HG03439 (cell line): ENCODE measurements around the gene LCN12.
A peak's percentile ranks its signal among the peaks of the same experiment; 100 is the strongest.

ENCODE experiments used
- ATAC-seq: cut with Tn5 transposase; IDR thresholded peaks from one replicate; pipeline ENCODE4 v1.9.1; 2021; ENCODE audit warnings: mild to moderate bottlenecking, moderate library complexity; ENCODE audit not compliant: unreplicated experiment

LCN12 gene

GRCh38 chr9:136944519-136945332, 7.3 kb upstream of the LCN12 start, which contains the start of the genes C8G and FBXW5:
C8G (plus strand) TSS chr9:136945243; CDS start chr9:136945321, 78 bp downstream.
FBXW5 (minus strand) TSS chr9:136944738; CDS start chr9:136944083, 655 bp downstream.
- peak; percentile 70 for ATAC-seq

GRCh38 chr9:136945333-136946227, 6.5 kb upstream of the LCN12 start:
- ATAC-seq: no peak

GRCh38 chr9:136946228-136947027, 5.6 kb upstream of the LCN12 start:
- ATAC-seq: no peak

GRCh38 chr9:136947028-136947891, 4.8 kb upstream of the LCN12 start:
- ATAC-seq: no peak

- ATAC-seq: no peak
These were observed 4.0 kb upstream of the LCN12 start for GRCh38 chr9:136947955-136948510.

- no peak for ATAC-seq
These were observed 2.7 kb upstream of the LCN12 start for GRCh38 chr9:136949239-136949816.

GRCh38 chr9:136949817-136950655, 2.0 kb upstream of the LCN12 start:
- peak; percentile 59 for ATAC-seq

GRCh38 chr9:136950656-136951276, 1.3 kb upstream of the LCN12 start:
- no peak for ATAC-seq

- no peak for ATAC-seq
These were observed 313 bp downstream of the LCN12 start for GRCh38 chr9:136952321-136952850.

GRCh38 chr9:136952876-136953770, 1.1 kb downstream of the LCN12 start:
- ATAC-seq: no peak

- no peak for ATAC-seq
These were observed 1.7 kb downstream of the LCN12 start for GRCh38 chr9:136953771-136954269.

- no peak for ATAC-seq
These were observed 2.4 kb downstream of the LCN12 start for GRCh38 chr9:136954270-136955083.

GRCh38 chr9:136955202-136955942, 3.3 kb downstream of the LCN12 start:
- no peak for ATAC-seq

GRCh38 chr9:136955943-136956335, 3.9 kb downstream of the LCN12 start:
- ATAC-seq: no peak

GRCh38 chr9:136956604-136957003, 4.5 kb downstream of the LCN12 start:
- no peak for ATAC-seq
